Endothelial cell of umbilical vein (primary cell): ENCODE measurements around the gene HMGCS2. TPM values are rescaled to one million over a fixed set of nuclear protein-coding genes. Genes with fewer than 3 reads are reported as not detected.

Experiments used
- BruUV-seq: library from RNA; stranded (reverse); fragments of 400-500 nt; replicated peaks from 2 replicates; lab custom pipeline; 2021; lab: Mats Ljungman, UMichigan
- CTCF ChIA-PET: fragments of 300-600, 350-600 bp; sonication (Branson Sonifier 250); formaldehyde crosslinking; loops from one replicate; lab custom pipeline; 2021; ENCODE audit warnings: antibody characterized with exemption, inconsistent platforms; lab: Charles Lee
- POLR2A ChIA-PET: fragments of 300-600, 350-600 bp; sonication (Branson Sonifier 250); formaldehyde crosslinking; loops from one replicate; lab custom pipeline; 2021; ENCODE audit warnings: antibody characterized with exemption, inconsistent platforms; lab: Charles Lee
- DNase-seq: peaks from one replicate; pipeline ENCODE4 v3.0.0-alpha.2; 2011; ENCODE audit warnings: low read depth, low spot score
- FAIRE-seq: peaks from 2 replicates; lab custom pipeline; 2011; peaks lifted over from hg19 to GRCh38; lab: Jason Lieb, UNC
- H2AFZ ChIP-seq: 2 replicates; pipeline ENCODE4 v1.6.0; 2012; ENCODE audit warnings: low read depth, low read length, control low read depth, inconsistent platforms
- H3K27ac ChIP-seq: 2 replicates; pipeline ENCODE4 v1.5.1; 2011; ENCODE audit warnings: low read depth, mild to moderate bottlenecking, control low read depth, low read length, moderate library complexity; ENCODE audit not compliant: insufficient read depth
- H3K27me3 ChIP-seq, 2 experiments: 2 replicates each; pipeline versions ENCODE4 v1.6.0 to v1.6.1; 2011; ENCODE audit warnings: low read length in 2 of 2, mixed read lengths in 1 of 2; ENCODE audit not compliant: control insufficient read depth in 2 of 2, insufficient read depth in 2 of 2
- H3K36me3 ChIP-seq, 2 experiments: 2 replicates in 1 of 2; 3 replicates in 1 of 2; pipeline ENCODE4 v1.5.1; 2011; ENCODE audit warnings: low read length in 2 of 2, mild to moderate bottlenecking in 1 of 2, moderate library complexity in 1 of 2; ENCODE audit not compliant: control insufficient read depth in 2 of 2, insufficient read depth in 2 of 2; ENCODE audit errors: extremely low read depth in 1 of 2
- H3K4me1 ChIP-seq: 3 replicates; pipeline ENCODE4 v1.5.1; 2011; ENCODE audit warnings: mild to moderate bottlenecking, low read length; ENCODE audit not compliant: control insufficient read depth, insufficient read depth; ENCODE audit errors: extremely low read depth
- H3K4me2 ChIP-seq: 2 replicates; pipeline ENCODE4 v1.6.1; 2011; ENCODE audit warnings: low read length, control low read depth, mixed read lengths; ENCODE audit not compliant: insufficient read depth
- H3K4me3 ChIP-seq, 3 experiments: fragments of 200-600 bp in 1 of 3; sonication (generic), shearing (Covaris generic) in 1 of 3; replicated peaks in 1 of 3; 2 replicates each; pipeline ENCODE4 v1.5.1; 2011 to 2016; ENCODE audit warnings: control low read depth in 3 of 3, low read length in 3 of 3, mild to moderate bottlenecking in 2 of 3, inconsistent platforms in 1 of 3, low read depth in 1 of 3, moderate library complexity in 1 of 3; ENCODE audit not compliant: insufficient read depth in 1 of 3
- H3K79me2 ChIP-seq: 2 replicates; pipeline ENCODE4 v1.6.0; 2012; ENCODE audit warnings: low read length, inconsistent platforms; ENCODE audit not compliant: control insufficient read depth, insufficient read depth
- H3K9ac ChIP-seq: replicated peaks from 2 replicates; pipeline ENCODE3; 2011; ENCODE audit warnings: low read length, control low read depth; ENCODE audit not compliant: insufficient read depth; ENCODE audit errors: extremely low read depth
- H3K9me1 ChIP-seq: replicated peaks from 3 replicates; pipeline ENCODE4 v1.6.0; 2011; ENCODE audit warnings: mild to moderate bottlenecking, low read length; ENCODE audit not compliant: control insufficient read depth, insufficient read depth; ENCODE audit errors: extremely low read depth
- H3K9me3 ChIP-seq: replicated peaks from 2 replicates; pipeline ENCODE4 v1.5.1; 2012; ENCODE audit warnings: low read length, inconsistent platforms; ENCODE audit not compliant: control insufficient read depth, insufficient read depth
- H4K20me1 ChIP-seq: replicated peaks from 2 replicates; pipeline ENCODE3; 2011; ENCODE audit warnings: mild to moderate bottlenecking, low read length; ENCODE audit not compliant: control insufficient read depth, insufficient read depth; ENCODE audit errors: extremely low read depth
- EZH2 ChIP-seq: IDR thresholded peaks from 2 replicates; pipeline ENCODE4 v1.6.1; 2012; ENCODE audit warnings: borderline replicate concordance, low read depth, mild to moderate bottlenecking, moderate library complexity, low read length, inconsistent platforms; ENCODE audit not compliant: severe bottlenecking
- FOS ChIP-seq: IDR thresholded peaks from 2 replicates; pipeline ENCODE4 v1.6.1; 2011; ENCODE audit warnings: mild to moderate bottlenecking, low read length, moderate library complexity, borderline replicate concordance; ENCODE audit not compliant: insufficient read depth
- GATA2 ChIP-seq: IDR thresholded peaks from 2 replicates; pipeline ENCODE4 v1.7.0; 2011; ENCODE audit warnings: low read depth, mild to moderate bottlenecking, moderate library complexity, mixed read lengths, low read length; ENCODE audit not compliant: insufficient read length, insufficient read depth
- JUN ChIP-seq: IDR thresholded peaks from 2 replicates; pipeline ENCODE4 v1.6.1; 2011; ENCODE audit warnings: borderline replicate concordance, low read depth; ENCODE audit not compliant: insufficient read length, insufficient read depth
- MYC ChIP-seq: IDR thresholded peaks from one replicate; pipeline ENCODE4 v1.6.1; 2011; ENCODE audit warnings: mild to moderate bottlenecking, low read depth, low read length
- POLR2A ChIP-seq: IDR thresholded peaks from 2 replicates; pipeline ENCODE4 v1.6.1; 2012; ENCODE audit warnings: low read depth, mild to moderate bottlenecking, control low read depth, low read length
- POLR2AphosphoS5 ChIP-seq: IDR thresholded peaks from 2 replicates; pipeline ENCODE4 v1.6.1; 2012; ENCODE audit warnings: low read depth, mild to moderate bottlenecking, control low read depth, low read length, moderate library complexity; ENCODE audit not compliant: insufficient read depth
- dilution Hi-C: fragments of 300-500 bp; cut with MboI; formaldehyde crosslinking; loops from one replicate; pipeline ENCODE4 v1.15.0; 2019; ENCODE audit warnings: low sequenced_read_pairs; ENCODE audit not compliant: extremely low pct_ligation_motif_present
- intact Hi-C: fragments of 100-400 bp; cut with micrococcal nuclease; formaldehyde crosslinking; loops from one replicate; pipeline ENCODE4 v1.10.0; 2022
- polyA plus RNA-seq, 4 experiments: library from polyadenylated mRNA; depleted of rRNA in 3 of 4; stranded (reverse) in 3 of 4; unstranded in 1 of 4; fragments of >200 nt; gene quantifications; 2 replicates each; pipeline versions ENCODE4 v1.2.1 to v1.2.3, GENCODE V29; 2011 to 2012; ENCODE audit warnings: missing spikeins in 1 of 4
- total RNA-seq: library from RNA; stranded (reverse); gene quantifications from 2 replicates; pipeline ENCODE4 v1.2.3, GENCODE V29; 2021
- TF ChIP-seq, protein P1 (sequence below), 2 donors: IDR thresholded peaks; 1 replicate in 1 of 2; 2 replicates in 1 of 2; pipeline ENCODE4 v1.5.1; 2011; ENCODE audit warnings: low read length in 2 of 2, mild to moderate bottlenecking in 2 of 2, moderate library complexity in 2 of 2, control low read depth in 1 of 2, inconsistent platforms in 1 of 2, low read depth in 1 of 2; ENCODE audit not compliant: insufficient read depth in 1 of 2; ENCODE audit errors: extremely low read depth in 1 of 2
- TF ChIP-seq, protein P2 (sequence below): IDR thresholded peaks from 2 replicates; pipeline ENCODE4 v1.6.1; 2011; ENCODE audit not compliant: insufficient read depth, insufficient read length

The HMGCS2 gene
- total and polyA plus RNA-seq, 2 donors (not counting 3 experiments of a cell fraction or from before 2014, with no cell fraction given), result not detected

- Histone ChIP-seq H3K79me2 (no peaks in the 10 kb centered on the region), H2AFZ (no peak overlapping the region), H4K20me1 (no peaks in the 10 kb centered on the region), H3K9me1 (no peaks in the 10 kb centered on the region), H3K9me3 (no peaks in the 10 kb centered on the region), H3K4me2 (no peak overlapping the region), H3K27me3 (peaks cover 7 to 33% of the 10 kb centered on the region in 2 experiments), H3K27ac (no peak overlapping the region), H3K9ac (no peak overlapping the region), H3K4me1 (no peaks in the 10 kb centered on the region), H3K4me3 (no peak overlapping the region), H3K36me3 (no peaks in the 10 kb centered on the region)
- FAIRE-seq (no peak), DNase-seq (no peak)
- dilution Hi-C loops (no loop called here), intact Hi-C loops (no loop called here)
- ChIA-PET CTCF (no interaction called here), POLR2A (no interaction called here)
- BruUV-seq, result no TSS peak
- TF ChIP-seq MYC (no peak), POLR2A (no peak), EZH2 (no peak)
- TF ChIP-seq, protein P1, sequence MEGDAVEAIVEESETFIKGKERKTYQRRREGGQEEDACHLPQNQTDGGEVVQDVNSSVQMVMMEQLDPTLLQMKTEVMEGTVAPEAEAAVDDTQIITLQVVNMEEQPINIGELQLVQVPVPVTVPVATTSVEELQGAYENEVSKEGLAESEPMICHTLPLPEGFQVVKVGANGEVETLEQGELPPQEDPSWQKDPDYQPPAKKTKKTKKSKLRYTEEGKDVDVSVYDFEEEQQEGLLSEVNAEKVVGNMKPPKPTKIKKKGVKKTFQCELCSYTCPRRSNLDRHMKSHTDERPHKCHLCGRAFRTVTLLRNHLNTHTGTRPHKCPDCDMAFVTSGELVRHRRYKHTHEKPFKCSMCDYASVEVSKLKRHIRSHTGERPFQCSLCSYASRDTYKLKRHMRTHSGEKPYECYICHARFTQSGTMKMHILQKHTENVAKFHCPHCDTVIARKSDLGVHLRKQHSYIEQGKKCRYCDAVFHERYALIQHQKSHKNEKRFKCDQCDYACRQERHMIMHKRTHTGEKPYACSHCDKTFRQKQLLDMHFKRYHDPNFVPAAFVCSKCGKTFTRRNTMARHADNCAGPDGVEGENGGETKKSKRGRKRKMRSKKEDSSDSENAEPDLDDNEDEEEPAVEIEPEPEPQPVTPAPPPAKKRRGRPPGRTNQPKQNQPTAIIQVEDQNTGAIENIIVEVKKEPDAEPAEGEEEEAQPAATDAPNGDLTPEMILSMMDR (IDR thresholded peaks at IDR 0.05; ENCODE audit: extremely low read depth in 1 of 2, insufficient read depth in 1 of 2, low read depth in 1 of 2, low read length in 2 of 2), result no peak
These were observed 16.1 kb downstream of the HMGCS2 start for GRCh38 chr1:119752592-119752991.

- no peaks in the 10 kb centered on the region for H3K9me3 ChIP-seq
- peaks cover 5 to 22% of the 10 kb centered on the region in 2 experiments for H3K27me3 ChIP-seq
- no peak overlapping the region for H3K4me3 ChIP-seq
- no peak overlapping the region for H2AFZ ChIP-seq
- POLR2A ChIA-PET, result no interaction called here
- H3K36me3 ChIP-seq, result no peaks in the 10 kb centered on the region
- intact Hi-C loops, result no loop called here
- no peak overlapping the region for H3K4me2 ChIP-seq
- no peak overlapping the region for H3K27ac ChIP-seq
- H3K4me1 ChIP-seq, result no peaks in the 10 kb centered on the region
- H3K79me2 ChIP-seq, result no peaks in the 10 kb centered on the region
- DNase-seq, result no peak
- no TSS peak for BruUV-seq
- no peak for TF ChIP-seq JUN
- TF ChIP-seq, protein P2, sequence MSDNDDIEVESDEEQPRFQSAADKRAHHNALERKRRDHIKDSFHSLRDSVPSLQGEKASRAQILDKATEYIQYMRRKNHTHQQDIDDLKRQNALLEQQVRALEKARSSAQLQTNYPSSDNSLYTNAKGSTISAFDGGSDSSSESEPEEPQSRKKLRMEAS, result no peak
- TF ChIP-seq FOS, result no peak
- TF ChIP-seq POLR2A, result no peak
- TF ChIP-seq GATA2, result no peak
- TF ChIP-seq, protein P1 (IDR thresholded peaks at IDR 0.05; ENCODE audit: extremely low read depth in 1 of 2, insufficient read depth in 1 of 2, low read depth in 1 of 2, low read length in 2 of 2), result no peak
- TF ChIP-seq EZH2, result no peak
- no peak for TF ChIP-seq POLR2AphosphoS5
- no peak for TF ChIP-seq MYC
- CTCF ChIA-PET, result interaction anchor here (1.8 to 1.9 kb wide), 2 partner anchors 9 to 137 kb away, joined by 5 to 7 read pairs; no protein-coding TSS in a partner anchor
- no peak for FAIRE-seq
- no peak overlapping the region for H3K9ac ChIP-seq
- H4K20me1 ChIP-seq, result no peaks in the 10 kb centered on the region
- no peaks in the 10 kb centered on the region for H3K9me1 ChIP-seq
- dilution Hi-C loops, result no loop called here
These were observed 20.7 kb downstream of the HMGCS2 start for GRCh38 chr1:119748040-119748439.
